MCF 10A (cell line): ENCODE data around the gene DIP2A. TPM values are rescaled to one million over a fixed set of nuclear protein-coding genes. Genes with fewer than 3 reads are reported as not detected.

Experiments used
- BruUV-seq: library from RNA; stranded (reverse); fragments of 400-500 nt; replicated peaks from 2 replicates; lab custom pipeline; 2021; lab: Mats Ljungman, UMichigan
- CTCF ChIA-PET: fragments of 300-600 bp; sonication (Branson Sonifier 250); formaldehyde crosslinking; extraction: SDS; loops from one replicate; lab custom pipeline; 2021; ENCODE audit warnings: antibody characterized with exemption, inconsistent platforms; lab: Yijun Ruan, JAX
- POLR2A ChIA-PET: fragments of 300-600, 350-650 bp; sonication (Branson Sonifier 250); formaldehyde crosslinking; extraction: SDS; loops from one replicate; lab custom pipeline; 2020; ENCODE audit warnings: antibody characterized with exemption, inconsistent platforms; lab: Yijun Ruan, JAX
- DNase-seq: peaks from one replicate; pipeline ENCODE4 v3.0.0-alpha.2; 2018; ENCODE audit not compliant: unreplicated experiment
- H3K27ac Mint-ChIP-seq: one replicate; pipeline ENCODE4 v1.8.0; 2022; ENCODE audit warnings: mild to moderate bottlenecking, low read depth, mixed read lengths; ENCODE audit not compliant: unreplicated experiment
- H3K27me3 Mint-ChIP-seq: one replicate; pipeline ENCODE4 v1.8.0; 2022; ENCODE audit warnings: mixed read lengths; ENCODE audit not compliant: insufficient read depth, unreplicated experiment
- H3K36me3 Mint-ChIP-seq: one replicate; pipeline ENCODE4 v1.8.0; 2022; ENCODE audit warnings: mild to moderate bottlenecking, moderate library complexity, mixed read lengths; ENCODE audit not compliant: insufficient read depth, unreplicated experiment
- H3K4me1 Mint-ChIP-seq: one replicate; pipeline ENCODE4 v1.8.0; 2022; ENCODE audit warnings: mixed read lengths; ENCODE audit not compliant: insufficient read depth, unreplicated experiment
- H3K4me3 Mint-ChIP-seq: one replicate; pipeline ENCODE4 v1.8.0; 2022; ENCODE audit warnings: mild to moderate bottlenecking, moderate library complexity, mixed read lengths; ENCODE audit not compliant: unreplicated experiment
- H3K9me3 Mint-ChIP-seq: one replicate; pipeline ENCODE4 v1.8.0; 2022; ENCODE audit warnings: mixed read lengths; ENCODE audit not compliant: unreplicated experiment
- CTCF ChIP-seq: fragments of 200-600 bp; IDR thresholded peaks from one replicate; pipeline ENCODE4 v1.8.0; 2022; ENCODE audit warnings: antibody characterized with exemption, mild to moderate bottlenecking; ENCODE audit not compliant: unreplicated experiment
- intact Hi-C: fragments of 100-400 bp; cut with micrococcal nuclease; formaldehyde crosslinking; loops from 2 replicates; pipeline ENCODE4 v1.14.1; 2022
- total RNA-seq: library from RNA; stranded (reverse); gene quantifications from 2 replicates; pipeline ENCODE4 v1.2.3, GENCODE V29; 2022

The DIP2A gene
- total RNA-seq, 1 experiment from 2014 or later, result 39.6 TPM

DNA sequence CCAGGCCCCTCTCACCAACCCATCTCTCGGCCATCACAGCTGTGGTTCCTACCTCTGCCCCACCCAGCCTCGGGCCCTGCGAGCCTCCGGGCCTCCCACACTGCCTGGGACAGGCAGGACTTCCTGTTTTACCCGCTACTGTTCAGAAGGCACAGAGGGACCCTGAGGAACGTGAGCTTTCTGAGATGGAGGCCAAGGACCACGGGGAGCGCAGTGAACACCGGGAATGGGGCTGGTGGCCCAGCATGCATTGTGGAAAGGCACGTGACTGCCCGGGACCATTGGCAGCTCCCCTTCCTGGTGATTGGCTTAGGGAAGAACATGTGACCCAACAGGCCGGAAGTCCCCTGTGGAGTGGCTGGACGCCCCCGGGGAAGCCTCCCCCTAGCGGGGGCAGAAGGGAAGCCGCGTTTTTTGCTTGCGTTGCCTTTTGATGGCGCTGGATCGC, 139.2 kb downstream of the DIP2A start:
- ChIA-PET CTCF (no interaction called here), POLR2A (interaction anchor here (1.2 kb wide), 1 partner anchor 38 kb away, joined by 3 read pairs; no protein-coding TSS in a partner anchor)
- Mint-ChIP-seq H3K4me1 (no peaks in the 10 kb centered on the region), H3K27ac (no peak overlapping the region), H3K36me3 (no peaks in the 10 kb centered on the region), H3K9me3 (peaks cover 11% of the 10 kb centered on the region), H3K4me3 (no peak overlapping the region), H3K27me3 (no peaks in the 10 kb centered on the region)
- no peak for DNase-seq
- TF ChIP-seq CTCF, result no peak
- no TSS peak for BruUV-seq
- intact Hi-C loops, result no loop called here

GRCh38 chr21:46598581-46599572, 140.2 kb downstream of the DIP2A start:
- no peak for DNase-seq
- no peak overlapping the region for H3K27ac Mint-ChIP-seq
- intact Hi-C loops, result no loop called here
- H3K4me3 Mint-ChIP-seq, result no peak overlapping the region
- TF ChIP-seq CTCF, result no peak
- H3K27me3 Mint-ChIP-seq, result no peaks in the 10 kb centered on the region
- no peaks in the 10 kb centered on the region for H3K36me3 Mint-ChIP-seq
- H3K4me1 Mint-ChIP-seq, result no peaks in the 10 kb centered on the region
- peaks cover 2% of the 10 kb centered on the region for H3K9me3 Mint-ChIP-seq
- ChIA-PET CTCF (no interaction called here), POLR2A (no interaction called here)
- no TSS peak for BruUV-seq

DNA sequence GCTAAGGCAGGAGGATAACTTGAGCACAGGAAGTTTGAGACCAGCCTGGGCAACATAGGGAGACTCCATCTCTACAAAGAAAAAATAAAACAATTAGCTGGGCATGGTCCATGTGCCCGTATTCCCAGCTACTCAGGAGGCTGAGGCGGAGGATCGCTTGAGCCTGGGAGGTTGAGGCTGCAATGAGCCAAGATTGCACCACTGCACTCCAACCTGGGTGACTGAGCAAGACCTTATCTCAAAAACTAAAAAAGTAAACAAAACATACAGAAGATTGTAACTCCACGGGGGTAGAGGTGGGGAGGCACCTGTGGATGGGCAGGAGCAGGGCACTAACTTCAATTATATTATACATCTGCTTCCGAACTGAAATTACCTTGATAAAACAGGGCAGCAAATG, 141.6 kb downstream of the DIP2A start:
- TF ChIP-seq CTCF, result no peak
- H3K4me3 Mint-ChIP-seq, result no peak overlapping the region
- POLR2A ChIA-PET, result no interaction called here
- intact Hi-C loops, result no loop called here
- no TSS peak for BruUV-seq
- H3K4me1 Mint-ChIP-seq, result no peaks in the 10 kb centered on the region
- no peak for DNase-seq
- H3K27ac Mint-ChIP-seq, result no peak overlapping the region
- CTCF ChIA-PET, result interaction anchor here (1.1 kb wide), 1 partner anchor 39 kb away, joined by 5 read pairs; no protein-coding TSS in a partner anchor
- H3K27me3 Mint-ChIP-seq, result no peaks in the 10 kb centered on the region
- H3K9me3 Mint-ChIP-seq, result no peaks in the 10 kb centered on the region
- no peaks in the 10 kb centered on the region for H3K36me3 Mint-ChIP-seq

- ChIA-PET CTCF (interaction anchor here (1.1 kb wide), 1 partner anchor 39 kb away, joined by 5 read pairs; no protein-coding TSS in a partner anchor), POLR2A (no interaction called here)
- Mint-ChIP-seq H3K27ac (no peak overlapping the region), H3K4me3 (no peak overlapping the region), H3K9me3 (no peaks in the 10 kb centered on the region), H3K4me1 (no peaks in the 10 kb centered on the region), H3K36me3 (no peaks in the 10 kb centered on the region), H3K27me3 (no peaks in the 10 kb centered on the region)
- intact Hi-C loops, result no loop called here
- no TSS peak for BruUV-seq
- no peak for TF ChIP-seq CTCF
- no peak for DNase-seq
These were observed 142.3 kb downstream of the DIP2A start for GRCh38 chr21:46600978-46601377.
